NCI-H2107 (cell line): ENCODE data around the gene CAPN2.

ENCODE experiments used
- DNase-seq: peaks from one replicate; lab custom pipeline; 2025; lab: John Stamatoyannopoulos, UW

Gene CAPN2

GRCh38 chr1:223761411-223761810 lies 49.1 kb downstream of the CAPN2 start:
- DNase-seq: no peak

- DNase-seq: no peak
Observed at GRCh38 chr1:223763251-223763650, 50.9 kb downstream of the CAPN2 start.

- DNase-seq: no peak
Observed at GRCh38 chr1:223763881-223764280, 51.5 kb downstream of the CAPN2 start.

- DNase-seq: no peak
Observed at GRCh38 chr1:223765036-223765718, 52.8 kb downstream of the CAPN2 start.

- no peak for DNase-seq
Observed at GRCh38 chr1:223765719-223766340, 53.5 kb downstream of the CAPN2 start.

GRCh38 chr1:223770621-223771315 lies 58.4 kb downstream of the CAPN2 start:
- DNase-seq: no peak

GRCh38 chr1:223771469-223771813 lies 59.1 kb downstream of the CAPN2 start:
- no peak for DNase-seq

- DNase-seq: no peak
Observed at GRCh38 chr1:223771814-223772770, 59.8 kb downstream of the CAPN2 start.

- DNase-seq: no peak
Observed at GRCh38 chr1:223772771-223773160, 60.4 kb downstream of the CAPN2 start.

- DNase-seq: no peak
Observed at GRCh38 chr1:223774134-223774814, 61.9 kb downstream of the CAPN2 start.

- no peak for DNase-seq
Observed at GRCh38 chr1:223775054-223775453, 62.7 kb downstream of the CAPN2 start.

GRCh38 chr1:223775711-223776074 lies 63.4 kb downstream of the CAPN2 start:
- no peak for DNase-seq

GRCh38 chr1:223776075-223776814 lies 63.9 kb downstream of the CAPN2 start:
- no peak for DNase-seq

- no peak for DNase-seq
Observed at GRCh38 chr1:223776826-223777454, 64.6 kb downstream of the CAPN2 start.

GRCh38 chr1:223780318-223780717 lies 68.0 kb downstream of the CAPN2 start:
- DNase-seq: no peak

GRCh38 chr1:223780949-223781348 lies 68.6 kb downstream of the CAPN2 start:
- DNase-seq: no peak

- no peak for DNase-seq
Observed at GRCh38 chr1:223783676-223784075, 71.3 kb downstream of the CAPN2 start.

- no peak for DNase-seq
Observed at GRCh38 chr1:223784541-223784940, 72.2 kb downstream of the CAPN2 start.

GRCh38 chr1:223785808-223786207 lies 73.5 kb downstream of the CAPN2 start:
- no peak for DNase-seq

- no peak for DNase-seq
Observed at GRCh38 chr1:223788746-223789415, 76.5 kb downstream of the CAPN2 start.
